ENCODE results near the gene PLEKHA8. TPM values are rescaled to one million over a fixed set of nuclear protein-coding genes. Genes with fewer than 3 reads are reported as not detected.

PLEKHA8 gene
- total RNA-seq, 4 donors from 2014 or later = 9.9 to 30.1 (median 15.2) TPM

GRCh38 chr7:30166841-30167235 lies 138.6 kb downstream of the PLEKHA8 start:
- no peak for DNase-seq
- Histone ChIP-seq H3K27me3 (no peaks in the 10 kb centered on the region), H3K9me3 (no peaks in the 10 kb centered on the region), H3K36me3 (no peaks in the 10 kb centered on the region), H3K4me3 (no peak overlapping the region), H3K4me1 (no peaks in the 10 kb centered on the region), H3K27ac (no peak overlapping the region)
- TF ChIP-seq POLR2A (IDR thresholded peaks at IDR 0.05) (no peak), CTCF (IDR thresholded peaks at IDR 0.05) (no peak)

- Histone ChIP-seq H3K27me3 (no peaks in the 10 kb centered on the region), H3K4me1 (peaks cover 0 to 3% (median 0%) of the 10 kb centered on the region in 4 donors)
- TF ChIP-seq POLR2A (IDR thresholded peaks at IDR 0.05) = no peak
- no peak for TF ChIP-seq CTCF (IDR thresholded peaks at IDR 0.05)
Observed at GRCh38 chr7:30167901-30168300, 139.7 kb downstream of the PLEKHA8 start.

GRCh38 chr7:30168835-30169573 lies 140.8 kb downstream of the PLEKHA8 start:
- DNase-seq = no peak
- no peak overlapping the region for H3K27ac ChIP-seq
- TF ChIP-seq POLR2A (IDR thresholded peaks at IDR 0.05) (no peak), CTCF (IDR thresholded peaks at IDR 0.05) (no peak)

More at GRCh38 chr7:30167901-30168300, 139.7 kb downstream of the PLEKHA8 start:
- no peak for DNase-seq
- no peaks in the 10 kb centered on the region for H3K36me3 ChIP-seq
- no peak overlapping the region for H3K27ac ChIP-seq
- H3K4me3 ChIP-seq = no peak overlapping the region
- no peaks in the 10 kb centered on the region for H3K9me3 ChIP-seq

GRCh38 chr7:30169579-30169978 lies 141.4 kb downstream of the PLEKHA8 start:
- no peaks in the 10 kb centered on the region for H3K36me3 ChIP-seq
- TF ChIP-seq CTCF (IDR thresholded peaks at IDR 0.05) = no peak
- TF ChIP-seq POLR2A (IDR thresholded peaks at IDR 0.05) = no peak
- no peak overlapping the region for H3K27ac ChIP-seq
- no peaks in the 10 kb centered on the region for H3K9me3 ChIP-seq
- no peaks in the 10 kb centered on the region for H3K27me3 ChIP-seq
- peaks cover 0 to 12% (median 0%) of the 10 kb centered on the region in 4 donors for H3K4me1 ChIP-seq
- no peak overlapping the region for H3K4me3 ChIP-seq
- DNase-seq = no peak

More at GRCh38 chr7:30168835-30169573, 140.8 kb downstream of the PLEKHA8 start:
- Histone ChIP-seq H3K9me3 (no peaks in the 10 kb centered on the region), H3K27me3 (no peaks in the 10 kb centered on the region), H3K36me3 (no peaks in the 10 kb centered on the region), H3K4me3 (no peak overlapping the region), H3K4me1 (peaks cover 0 to 12% (median 0%) of the 10 kb centered on the region in 4 donors)

- Histone ChIP-seq H3K27ac (no peak overlapping the region), H3K36me3 (no peaks in the 10 kb centered on the region), H3K9me3 (no peaks in the 10 kb centered on the region), H3K4me1 (peaks cover 0 to 12% (median 0%) of the 10 kb centered on the region in 4 donors), H3K27me3 (no peaks in the 10 kb centered on the region), H3K4me3 (no peak overlapping the region)
- no peak for DNase-seq
- TF ChIP-seq CTCF (IDR thresholded peaks at IDR 0.05) (no peak), POLR2A (IDR thresholded peaks at IDR 0.05) (no peak)
Observed at GRCh38 chr7:30170476-30171205, 142.4 kb downstream of the PLEKHA8 start.
